Measurements from ENCODE around the gene MAPK1IP1L.

- TF ChIP-seq CTCF (IDR thresholded peaks at IDR 0.05) (no peak), EZH2 (IDR thresholded peaks at IDR 0.05) (no peak), EZH2phosphoT487 (IDR thresholded peaks at IDR 0.05) (no peak)
Observed at GRCh38 chr14:55071870-55072640, 20.6 kb downstream of the MAPK1IP1L start.
